SK-N-SH (cell line): ENCODE results near the gene SLC43A3.

Experiments used
- CTCF ChIP-seq: fragments of 200-600 bp; sonication (generic); IDR thresholded peaks from 2 replicates; pipeline ENCODE4 v1.6.1; 2017; ENCODE audit warnings: antibody characterized with exemption, mild to moderate bottlenecking, moderate library complexity
- GABPA ChIP-seq: IDR thresholded peaks from 2 replicates; pipeline ENCODE4 v1.4.0; 2012; ENCODE audit warnings: low read depth, mild to moderate bottlenecking
- GATA2 ChIP-seq: sonication (generic); formaldehyde crosslinking; IDR thresholded peaks from 2 replicates; pipeline ENCODE4 v1.5.0; 2020; ENCODE audit warnings: mild to moderate bottlenecking, missing genetic modification reagents
- MAX ChIP-seq: IDR thresholded peaks from 2 replicates; pipeline ENCODE4 v1.4.0; 2012; ENCODE audit warnings: low read depth
- MXI1 ChIP-seq: IDR thresholded peaks from 2 replicates; pipeline ENCODE4 v1.6.1; 2012; ENCODE audit warnings: mild to moderate bottlenecking, low read depth, low read length, improper control_type of control experiment
- POLR2AphosphoS5 ChIP-seq: IDR thresholded peaks from 2 replicates; pipeline ENCODE4 v1.6.1; 2012; ENCODE audit warnings: low read depth, low read length
- RAD21 ChIP-seq: IDR thresholded peaks from 2 replicates; pipeline ENCODE4 v1.6.1; 2012; ENCODE audit warnings: mild to moderate bottlenecking, low read length
- REST ChIP-seq: IDR thresholded peaks from 2 replicates; pipeline ENCODE4 v1.6.1; 2012; ENCODE audit warnings: mild to moderate bottlenecking, low read depth, low read length, moderate library complexity
- TCF12 ChIP-seq: IDR thresholded peaks from 2 replicates; pipeline ENCODE4 v1.4.0; 2012
- USF1 ChIP-seq: IDR thresholded peaks from 2 replicates; pipeline ENCODE4 v1.4.0; 2012; ENCODE audit warnings: low read depth, borderline replicate concordance
- USF2 ChIP-seq: fragments of 150-350 bp; IDR thresholded peaks from 2 replicates; pipeline ENCODE4 v1.6.1; 2017; ENCODE audit warnings: antibody characterized with exemption, low read length, low read depth, borderline replicate concordance
- TF ChIP-seq, protein P1 (sequence below): IDR thresholded peaks from 2 replicates; pipeline ENCODE4 v1.4.0; 2012; ENCODE audit warnings: low read depth, borderline replicate concordance

GRCh38 chr11:57368845-57369232, 58.1 kb downstream of the SLC43A3 start:
- TF ChIP-seq RAD21: no peak
- TF ChIP-seq CTCF: no peak
- TF ChIP-seq USF1: no peak
- no peak for TF ChIP-seq POLR2AphosphoS5
- TF ChIP-seq, protein P1, sequence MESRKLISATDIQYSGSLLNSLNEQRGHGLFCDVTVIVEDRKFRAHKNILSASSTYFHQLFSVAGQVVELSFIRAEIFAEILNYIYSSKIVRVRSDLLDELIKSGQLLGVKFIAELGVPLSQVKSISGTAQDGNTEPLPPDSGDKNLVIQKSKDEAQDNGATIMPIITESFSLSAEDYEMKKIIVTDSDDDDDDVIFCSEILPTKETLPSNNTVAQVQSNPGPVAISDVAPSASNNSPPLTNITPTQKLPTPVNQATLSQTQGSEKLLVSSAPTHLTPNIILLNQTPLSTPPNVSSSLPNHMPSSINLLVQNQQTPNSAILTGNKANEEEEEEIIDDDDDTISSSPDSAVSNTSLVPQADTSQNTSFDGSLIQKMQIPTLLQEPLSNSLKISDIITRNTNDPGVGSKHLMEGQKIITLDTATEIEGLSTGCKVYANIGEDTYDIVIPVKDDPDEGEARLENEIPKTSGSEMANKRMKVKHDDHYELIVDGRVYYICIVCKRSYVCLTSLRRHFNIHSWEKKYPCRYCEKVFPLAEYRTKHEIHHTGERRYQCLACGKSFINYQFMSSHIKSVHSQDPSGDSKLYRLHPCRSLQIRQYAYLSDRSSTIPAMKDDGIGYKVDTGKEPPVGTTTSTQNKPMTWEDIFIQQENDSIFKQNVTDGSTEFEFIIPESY: no peak
- TF ChIP-seq TCF12: no peak
- TF ChIP-seq GATA2 (CRISPR knock-in tag): no peak
- TF ChIP-seq MAX: no peak
- TF ChIP-seq REST: no peak
- no peak for TF ChIP-seq MXI1
- no peak for TF ChIP-seq GABPA
- no peak for TF ChIP-seq USF2
